H1 (cell line): ENCODE results near the gene AGFG2. TPM values are rescaled to one million over a fixed set of nuclear protein-coding genes. Genes with fewer than 3 reads are reported as not detected.

Source experiments
- CBX5 ChIP-seq: fragments of 300-800, 300-1000 bp; sonication (generic); IDR thresholded peaks from 2 replicates; pipeline ENCODE4 v1.7.1; 2016; ENCODE audit warnings: antibody characterized with exemption, low read length, low read depth
- SIRT6 ChIP-seq: IDR thresholded peaks from one replicate; pipeline ENCODE4 v1.7.1; 2012; ENCODE audit warnings: low read length, inconsistent platforms
- polyA plus RNA-seq, 7 experiments: library from polyadenylated mRNA; depleted of rRNA in 3 of 7; stranded (reverse) in 5 of 7; unstranded in 2 of 7; fragments of >200 nt in 5 of 7; fragments of 200-250 nt in 2 of 7; gene quantifications; 1 replicate in 5 of 7; 2 replicates in 1 of 7; 4 replicates in 1 of 7; pipeline versions ENCODE4 v1.2.1 to v1.2.3, GENCODE V29; 2011 to 2013; ENCODE audit warnings: missing spikeins in 2 of 7, mixed read lengths in 2 of 7
- total RNA-seq: library from RNA; stranded (reverse); fragmentation: NEBNext Ultra II Directional; extraction: Animal tissue kit (Norgen Biotek cat#: 25700); gene quantifications from 2 replicates; pipeline ENCODE4 v1.2.1, GENCODE V29; 2021

Gene AGFG2
- total and polyA plus RNA-seq, 2 of the 8 experiments (the other 6 are each of a cell fraction or from before 2014, with no cell fraction given) = 7.6 to 11.2 TPM

GRCh38 chr7:100515072-100515532 lies 23.9 kb upstream of the AGFG2 start (continued):
- no peak for TF ChIP-seq CBX5
- no peak for TF ChIP-seq SIRT6
